Stimulated activated memory B cell treated with anti-CD40 and anti-IgM and Interleukin-4, amounts not matched to agents 10 μg/mL and 1 μg/mL and 100 μg/mL, for 72 hours (primary cell): ENCODE results near the gene RPS6KA2.

Source experiments
- ATAC-seq: fragments of 150-1000 bp; cut with Tn5 transposase; 2 replicates; pipeline ENCODE4 v1.10.0; 2021
- H3K27ac Mint-ChIP-seq: one replicate; pipeline ENCODE4 v1.8.0; 2022; ENCODE audit warnings: mild to moderate bottlenecking, mixed read lengths
- H3K27me3 Mint-ChIP-seq: one replicate; pipeline ENCODE4 v1.8.0; 2022; ENCODE audit warnings: mixed read lengths
- H3K36me3 Mint-ChIP-seq: one replicate; pipeline ENCODE4 v1.8.0; 2022; ENCODE audit warnings: mixed read lengths
- H3K4me1 Mint-ChIP-seq: one replicate; pipeline ENCODE4 v1.8.0; 2022; ENCODE audit warnings: mixed read lengths
- H3K4me3 Mint-ChIP-seq: one replicate; pipeline ENCODE4 v1.8.0; 2022; ENCODE audit warnings: mild to moderate bottlenecking, moderate library complexity, mixed read lengths
- H3K9me3 Mint-ChIP-seq: one replicate; pipeline ENCODE4 v1.8.0; 2022; ENCODE audit warnings: mixed read lengths

Gene RPS6KA2

GRCh38 chr6:166630462-166630861 lies 3.4 kb upstream of the RPS6KA2 start:
- no peak for ATAC-seq
- peak overlapping the region; percentile 12 for H3K27ac Mint-ChIP-seq
- H3K9me3 Mint-ChIP-seq, result no peaks in the 10 kb centered on the region
- peaks cover 5% of the 10 kb centered on the region for H3K36me3 Mint-ChIP-seq
- H3K27me3 Mint-ChIP-seq, result peaks cover 66% of the 10 kb centered on the region
- H3K4me3 Mint-ChIP-seq, result no peak overlapping the region
- H3K4me1 Mint-ChIP-seq, result peaks cover 28% of the 10 kb centered on the region

- H3K27me3 Mint-ChIP-seq, result peaks cover 60% of the 10 kb centered on the region
Observed at GRCh38 chr6:166629628-166630027, 2.6 kb upstream of the RPS6KA2 start.

GRCh38 chr6:166627875-166628801 lies 1.1 kb upstream of the RPS6KA2 start:
- peak; percentile 49 for ATAC-seq
- Mint-ChIP-seq H3K27ac (peak overlapping the region; percentile 91), H3K4me1 (peaks cover 31% of the 10 kb centered on the region), H3K27me3 (peaks cover 51% of the 10 kb centered on the region), H3K9me3 (no peaks in the 10 kb centered on the region), H3K4me3 (peak overlapping the region; percentile 92), H3K36me3 (peaks cover 5% of the 10 kb centered on the region)

More at GRCh38 chr6:166629628-166630027, 2.6 kb upstream of the RPS6KA2 start:
- H3K36me3 Mint-ChIP-seq, result peaks cover 5% of the 10 kb centered on the region
- ATAC-seq, result no peak
- peaks cover 31% of the 10 kb centered on the region for H3K4me1 Mint-ChIP-seq
- no peak overlapping the region for H3K4me3 Mint-ChIP-seq
- no peak overlapping the region for H3K27ac Mint-ChIP-seq
- no peaks in the 10 kb centered on the region for H3K9me3 Mint-ChIP-seq

GRCh38 chr6:166626177-166627032 lies 646 bp downstream of the RPS6KA2 start:
- H3K27ac Mint-ChIP-seq, result peak overlapping the region; percentile 91
- ATAC-seq, result peak; percentile 2

GRCh38 chr6:166625356-166625755 lies 1.7 kb downstream of the RPS6KA2 start:
- H3K9me3 Mint-ChIP-seq, result no peaks in the 10 kb centered on the region
- no peak overlapping the region for H3K27ac Mint-ChIP-seq
- no peak overlapping the region for H3K4me3 Mint-ChIP-seq
- H3K4me1 Mint-ChIP-seq, result peaks cover 27% of the 10 kb centered on the region
- no peaks in the 10 kb centered on the region for H3K36me3 Mint-ChIP-seq
- peaks cover 23% of the 10 kb centered on the region for H3K27me3 Mint-ChIP-seq
- no peak for ATAC-seq

More at GRCh38 chr6:166626177-166627032, 646 bp downstream of the RPS6KA2 start:
- H3K4me3 Mint-ChIP-seq, result peak overlapping the region; percentile 81
- no peaks in the 10 kb centered on the region for H3K9me3 Mint-ChIP-seq
- H3K27me3 Mint-ChIP-seq, result peaks cover 34% of the 10 kb centered on the region
- peaks cover 31% of the 10 kb centered on the region for H3K4me1 Mint-ChIP-seq
- no peaks in the 10 kb centered on the region for H3K36me3 Mint-ChIP-seq

DNA sequence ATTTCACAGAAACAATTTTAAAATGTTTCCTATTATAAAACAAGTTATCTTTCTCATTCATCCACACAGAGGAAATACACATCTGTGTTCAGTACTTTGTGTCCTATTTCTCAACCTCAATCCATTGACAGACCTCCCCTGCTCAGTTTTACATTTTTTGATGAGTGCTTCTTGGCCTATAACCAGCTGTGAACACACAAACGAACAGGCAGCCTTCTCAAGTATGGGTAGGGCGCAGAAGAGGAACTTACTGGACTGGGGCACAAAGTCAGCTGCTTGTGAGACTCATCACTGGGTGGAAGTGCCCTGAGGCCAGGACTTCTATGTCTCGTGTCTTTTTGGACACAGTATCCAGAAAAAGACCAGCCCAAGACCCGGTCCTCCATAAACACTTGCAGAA lies 2.8 kb downstream of the RPS6KA2 start:
- peaks cover 12% of the 10 kb centered on the region for H3K27me3 Mint-ChIP-seq
- H3K4me3 Mint-ChIP-seq, result no peak overlapping the region
- no peak for ATAC-seq
- no peaks in the 10 kb centered on the region for H3K36me3 Mint-ChIP-seq
- H3K4me1 Mint-ChIP-seq, result peaks cover 27% of the 10 kb centered on the region
- no peaks in the 10 kb centered on the region for H3K9me3 Mint-ChIP-seq
- H3K27ac Mint-ChIP-seq, result no peak overlapping the region

DNA sequence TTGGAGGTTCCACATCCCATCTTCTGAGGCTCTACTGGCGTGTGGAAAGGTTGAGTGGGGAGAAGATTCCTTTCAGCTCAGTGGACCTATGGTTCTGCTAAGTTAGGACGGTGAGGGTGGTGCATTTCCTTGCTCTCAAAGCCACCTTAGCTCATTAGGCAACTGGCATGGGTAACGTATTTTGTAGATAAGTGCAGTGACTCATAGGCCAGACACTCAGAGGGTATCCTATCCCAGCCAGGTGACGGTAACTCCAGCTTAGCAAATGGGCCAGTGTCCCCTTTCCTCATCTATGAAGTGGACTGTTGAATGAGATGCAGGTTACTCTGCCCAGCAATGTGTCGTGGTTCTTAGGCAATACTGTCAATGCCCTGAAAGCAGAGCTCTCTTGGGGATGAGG lies 3.7 kb downstream of the RPS6KA2 start:
- Mint-ChIP-seq H3K27me3 (peaks cover 3% of the 10 kb centered on the region), H3K27ac (no peak overlapping the region), H3K4me3 (no peak overlapping the region), H3K4me1 (peaks cover 20% of the 10 kb centered on the region), H3K36me3 (peaks cover 6% of the 10 kb centered on the region), H3K9me3 (no peaks in the 10 kb centered on the region)
- ATAC-seq, result no peak

DNA sequence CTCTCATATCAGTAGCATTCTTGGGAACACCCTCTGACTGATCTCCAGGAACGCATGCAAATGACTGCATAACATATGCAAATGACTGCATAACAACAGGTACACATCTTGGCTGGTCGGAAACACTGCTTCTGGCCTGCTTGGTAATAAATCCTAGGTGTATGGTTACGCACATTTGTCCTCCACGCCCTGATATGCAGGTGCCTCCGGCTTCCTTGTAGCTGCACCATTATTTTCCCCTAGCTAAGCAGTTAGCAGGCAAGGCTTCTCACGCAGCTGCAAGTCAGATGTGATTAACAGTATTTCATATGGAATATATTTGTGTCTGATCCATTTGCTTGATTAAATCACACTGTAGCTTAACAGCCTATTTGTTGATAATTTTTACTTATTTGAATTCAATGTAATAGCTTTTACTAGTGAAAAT lies 5.9 kb downstream of the RPS6KA2 start:
- Mint-ChIP-seq H3K9me3 (no peaks in the 10 kb centered on the region), H3K27ac (no peak overlapping the region), H3K27me3 (no peaks in the 10 kb centered on the region), H3K4me3 (no peak overlapping the region), H3K4me1 (peaks cover 10% of the 10 kb centered on the region), H3K36me3 (peaks cover 10% of the 10 kb centered on the region)
- ATAC-seq, result no peak

- peaks cover 10% of the 10 kb centered on the region for H3K36me3 Mint-ChIP-seq
- no peaks in the 10 kb centered on the region for H3K9me3 Mint-ChIP-seq
- no peak overlapping the region for H3K4me3 Mint-ChIP-seq
- peaks cover 4% of the 10 kb centered on the region for H3K4me1 Mint-ChIP-seq
- H3K27ac Mint-ChIP-seq, result no peak overlapping the region
- no peak for ATAC-seq
- H3K27me3 Mint-ChIP-seq, result no peaks in the 10 kb centered on the region
Observed at GRCh38 chr6:166620478-166621113, 6.5 kb downstream of the RPS6KA2 start.

DNA sequence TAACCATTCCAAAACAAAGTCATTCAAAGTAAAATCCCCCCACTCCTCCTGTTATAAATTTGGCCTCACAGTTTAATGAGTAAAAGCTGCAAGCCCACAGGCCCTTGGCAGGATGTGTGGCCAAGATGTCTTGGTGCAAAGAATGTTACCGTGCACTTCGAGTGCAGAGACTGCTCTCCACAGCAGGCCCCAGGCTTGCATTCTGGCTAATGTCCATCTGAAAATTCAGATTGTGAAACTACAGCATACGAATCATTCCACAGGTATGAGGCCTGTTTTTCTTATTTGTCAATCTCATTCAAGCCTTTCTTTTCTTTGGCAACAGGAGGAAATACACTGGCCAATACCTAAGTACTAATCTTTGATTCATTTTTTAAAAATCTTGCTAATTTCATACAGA lies 7.1 kb downstream of the RPS6KA2 start:
- ATAC-seq, result no peak
- Mint-ChIP-seq H3K4me3 (no peak overlapping the region), H3K27ac (no peak overlapping the region), H3K36me3 (peaks cover 10% of the 10 kb centered on the region), H3K9me3 (no peaks in the 10 kb centered on the region), H3K27me3 (no peaks in the 10 kb centered on the region), H3K4me1 (no peaks in the 10 kb centered on the region)

- Mint-ChIP-seq H3K9me3 (no peaks in the 10 kb centered on the region), H3K36me3 (peaks cover 10% of the 10 kb centered on the region), H3K4me1 (no peaks in the 10 kb centered on the region), H3K4me3 (no peak overlapping the region), H3K27ac (no peak overlapping the region), H3K27me3 (no peaks in the 10 kb centered on the region)
- ATAC-seq, result no peak
Observed at GRCh38 chr6:166618866-166619761, 7.9 kb downstream of the RPS6KA2 start.

DNA sequence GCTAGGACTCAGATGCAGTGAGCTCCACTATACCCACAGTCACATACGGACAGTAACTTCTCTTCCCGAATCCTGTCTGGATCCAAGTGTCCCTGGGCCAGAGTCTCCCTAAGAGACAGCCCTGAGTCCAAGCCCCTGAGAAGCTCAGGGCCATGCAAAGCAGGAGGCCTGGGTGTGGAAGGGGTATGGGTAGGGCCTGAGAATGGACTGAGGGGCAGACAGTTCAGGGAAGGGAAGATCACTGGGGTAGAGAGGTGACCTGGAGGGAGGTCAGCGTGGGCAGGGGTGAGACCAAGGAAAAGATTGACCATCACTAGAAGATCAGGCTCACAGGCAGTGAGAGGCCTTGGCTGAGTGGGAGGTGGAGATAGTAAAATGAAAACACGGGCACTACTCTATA lies 8.8 kb downstream of the RPS6KA2 start:
- ATAC-seq, result no peak
- no peaks in the 10 kb centered on the region for H3K27me3 Mint-ChIP-seq
- H3K9me3 Mint-ChIP-seq, result no peaks in the 10 kb centered on the region
- H3K4me1 Mint-ChIP-seq, result no peaks in the 10 kb centered on the region
- H3K4me3 Mint-ChIP-seq, result no peak overlapping the region
- no peak overlapping the region for H3K27ac Mint-ChIP-seq
- H3K36me3 Mint-ChIP-seq, result peaks cover 10% of the 10 kb centered on the region

GRCh38 chr6:166617359-166617758 lies 9.7 kb downstream of the RPS6KA2 start:
- Mint-ChIP-seq H3K27me3 (no peaks in the 10 kb centered on the region), H3K4me3 (no peak overlapping the region), H3K36me3 (peaks cover 10% of the 10 kb centered on the region), H3K4me1 (no peaks in the 10 kb centered on the region), H3K27ac (no peak overlapping the region), H3K9me3 (no peaks in the 10 kb centered on the region)
- ATAC-seq, result no peak
